DMS79 (cell line): ENCODE measurements around the gene ADGRG6.

ENCODE experiments used
- DNase-seq: peaks from one replicate; lab custom pipeline; 2025; lab: John Stamatoyannopoulos, UW

The ADGRG6 gene

GRCh38 chr6:142489722-142490610 lies 188.2 kb downstream of the ADGRG6 start:
- DNase-seq, result no peak
